Gastrocnemius medialis (tissue), 4 donors: ENCODE results near the gene RASIP1. TPM values are rescaled to one million over a fixed set of nuclear protein-coding genes. Genes with fewer than 3 reads are reported as not detected.

Experiments
- ATAC-seq, 2 donors: fragments of 150-250 bp; one replicate each; pipeline ENCODE4 v1.9.1; 2016
- DNase-seq, 2 donors: peaks; one replicate each; pipeline ENCODE4 v3.0.0-alpha.2; 2019
- H3K27ac ChIP-seq, 4 donors: fragments of 200-600 bp; sonication (generic); 1 replicate in 1 of 4; 2 replicates in 3 of 4; pipeline ENCODE4 v1.5.1; 2016 to 2018; ENCODE audit warnings: mild to moderate bottlenecking in 2 of 4, moderate library complexity in 1 of 4
- H3K27me3 ChIP-seq, 3 donors: fragments of 200-600 bp; sonication (generic) in 2 of 3; 1 replicate in 1 of 3; 2 replicates in 2 of 3; pipeline versions ENCODE4 v1.5.1 to v1.6.0; 2016 to 2019; ENCODE audit warnings: mild to moderate bottlenecking in 1 of 3, moderate library complexity in 1 of 3
- H3K36me3 ChIP-seq, 2 donors: fragments of 200-600 bp; sonication (generic) in 1 of 2; one replicate each; pipeline ENCODE4 v1.5.1; 2017 to 2018
- H3K4me1 ChIP-seq, 2 donors: fragments of 200-600 bp; sonication (generic) in 1 of 2; one replicate each; pipeline ENCODE4 v1.5.1; 2016 to 2017; ENCODE audit warnings: mild to moderate bottlenecking in 2 of 2
- H3K4me3 ChIP-seq, 4 donors: fragments of 200-600 bp; sonication (generic) in 3 of 4; 1 replicate in 1 of 4; 2 replicates in 3 of 4; pipeline ENCODE4 v1.5.1; 2016 to 2019; ENCODE audit warnings: mild to moderate bottlenecking in 2 of 4
- H3K9me3 ChIP-seq, 3 donors: fragments of 200-600 bp; sonication (generic) in 2 of 3; 1 replicate in 1 of 3; 2 replicates in 2 of 3; pipeline ENCODE4 v1.5.1; 2016 to 2019
- CTCF ChIP-seq, 5 experiments: fragments of 450-650 bp in 3 of 5; fragments of 200-600 bp in 2 of 5; sonication (generic) in 2 of 5; IDR thresholded peaks in 4 of 5; conservative IDR thresholded peaks in 1 of 5; 1 replicate in 4 of 5; 2 replicates in 1 of 5; pipeline ENCODE4 v1.5.1; 2016 to 2019; ENCODE audit warnings: antibody characterized with exemption in 5 of 5, mild to moderate bottlenecking in 3 of 5, moderate library complexity in 3 of 5
- POLR2A ChIP-seq, 2 donors: fragments of 450-650 bp; IDR thresholded peaks; one replicate each; pipeline ENCODE4 v1.6.1; 2017; ENCODE audit warnings: antibody characterized with exemption in 2 of 2, mild to moderate bottlenecking in 2 of 2, moderate library complexity in 2 of 2
- in situ Hi-C, 4 donors: fragments of 200-750 bp; cut with MboI; loops; one replicate each; pipeline versions ENCODE4 v1.15.0 to v1.8.0; 2017; ENCODE audit warnings: low sequenced_read_pairs in 4 of 4
- intact Hi-C: fragments of 100-400 bp; cut with DNase I; formaldehyde crosslinking; loops from one replicate; pipeline ENCODE4 v1.15.1; 2023; ENCODE audit warnings: low total_unique reads
- total RNA-seq, 4 donors: library from RNA; depleted of rRNA; stranded (reverse); fragments of >200 nt; gene quantifications; one replicate each; pipeline versions ENCODE4 v1.1.0 to v1.2.3, GENCODE V29; 2016

The RASIP1 gene
- total RNA-seq, 4 donors from 2014 or later, result 3.4 to 8.1 (median 6.3) TPM

- H3K4me3 ChIP-seq, result peak overlapping the region; percentile 47 to 65 (median 60)
- ATAC-seq (peak; percentile 88 to 94), DNase-seq (peak; percentile 98 to 99)
- TF ChIP-seq POLR2A (IDR thresholded peaks at IDR 0.05) (peak; percentile 60 to 73), CTCF (IDR thresholded peaks at IDR 0.05 in 4 of 5, conservative IDR thresholded peaks at IDR 0.05 in 1 of 5) (no peak)
- no peaks in the 10 kb centered on the region for H3K27me3 ChIP-seq
- peaks cover 39 to 43% of the 10 kb centered on the region in 2 donors for H3K4me1 ChIP-seq
- intact Hi-C loops (loop anchor here (5.0 kb wide), 1 partner anchor 37 kb away; no protein-coding TSS in a partner anchor), in situ Hi-C loops (loop anchor here in 1 of 4 donors (10.0 kb wide), 1 partner anchor 59 kb away; no protein-coding TSS in a partner anchor)
- no peaks in the 10 kb centered on the region for H3K36me3 ChIP-seq
- H3K27ac ChIP-seq, result peak overlapping the region; percentile 88 to 98 (median 94)
- no peaks in the 10 kb centered on the region for H3K9me3 ChIP-seq
Measured at GRCh38 chr19:48713864-48714755, 26.3 kb downstream of the RASIP1 start.

DNA sequence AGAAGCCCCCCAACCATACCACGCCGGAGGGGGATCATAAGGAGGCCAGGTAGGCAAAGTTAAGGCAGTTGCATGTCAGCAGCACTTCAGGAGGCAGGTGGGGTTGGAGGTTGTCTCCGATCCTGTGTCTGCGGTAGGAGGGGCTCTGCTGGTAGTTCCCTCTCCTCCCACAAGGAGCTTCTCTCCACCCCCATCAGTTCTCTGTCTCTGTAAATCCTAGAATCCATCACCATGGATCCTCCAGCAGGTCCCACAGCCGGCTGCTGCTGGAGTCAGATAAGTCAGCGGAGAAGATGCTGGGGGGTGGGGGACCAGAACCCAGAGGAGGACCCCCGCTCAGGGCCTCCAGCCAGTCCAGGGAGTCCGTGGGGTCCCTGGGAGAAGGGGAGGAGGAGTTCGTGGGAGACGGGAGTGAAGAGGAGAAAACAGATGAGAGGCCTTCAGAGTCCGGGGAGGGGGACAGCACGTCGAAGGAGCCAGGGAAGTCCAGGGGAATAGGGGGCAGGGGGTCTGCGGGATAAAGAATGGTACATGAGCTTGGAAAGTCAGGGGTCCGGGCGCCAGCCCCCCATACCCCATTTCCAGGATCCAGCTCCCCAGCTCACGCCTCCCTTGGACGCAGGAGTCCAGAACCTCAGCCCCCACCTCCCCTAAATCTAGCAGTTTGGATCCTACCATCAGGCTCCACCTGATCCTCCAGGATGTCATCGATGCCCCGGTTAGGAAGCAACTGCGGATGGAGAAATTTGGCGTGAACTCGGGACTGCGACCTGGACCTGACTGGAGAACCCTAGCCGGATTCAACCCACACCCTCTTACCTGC is 27.2 kb downstream of the RASIP1 start:
- DNase-seq, result no peak
- H3K4me1 ChIP-seq, result peaks cover 33 to 35% of the 10 kb centered on the region in 2 donors
- intact Hi-C loops, result loop anchor here (5.0 kb wide), 1 partner anchor 36 kb away; no protein-coding TSS in a partner anchor

DNA sequence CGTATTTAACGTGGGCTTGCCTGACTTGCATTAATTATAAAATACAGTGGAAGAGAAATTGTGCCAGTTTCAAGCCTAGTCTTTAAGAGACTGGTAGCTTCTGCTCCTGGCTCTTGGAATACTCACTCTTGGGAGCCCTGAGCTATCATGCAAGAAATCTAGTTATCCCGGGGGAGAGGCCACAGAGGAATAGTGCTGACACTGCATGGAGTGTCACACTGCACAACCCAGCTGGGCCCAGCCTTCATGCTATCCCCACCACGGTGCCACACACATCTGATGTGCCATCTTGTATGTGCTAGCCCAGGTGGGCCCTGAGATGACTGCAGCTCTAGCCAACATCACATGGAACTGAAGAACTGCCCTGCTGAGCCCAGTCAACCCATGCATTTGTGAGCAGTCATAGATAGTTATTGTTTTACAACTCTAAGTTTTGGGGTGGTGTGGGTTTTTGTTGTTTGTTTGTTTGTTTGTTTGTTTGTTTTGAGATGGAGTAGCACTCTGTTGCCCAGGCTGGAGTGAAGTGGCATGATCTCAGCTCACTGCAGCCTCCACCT is 29.2 kb downstream of the RASIP1 start:
- H3K27me3 ChIP-seq, result no peaks in the 10 kb centered on the region
- H3K4me3 ChIP-seq, result no peak overlapping the region
- peaks cover 18 to 23% of the 10 kb centered on the region in 2 donors for H3K4me1 ChIP-seq
- in situ Hi-C loops, result loop anchor here in 1 of 4 donors (10.0 kb wide), 1 partner anchor 56 kb away; no protein-coding TSS in a partner anchor
- H3K9me3 ChIP-seq, result no peaks in the 10 kb centered on the region
- TF ChIP-seq CTCF (IDR thresholded peaks at IDR 0.05 in 4 of 5, conservative IDR thresholded peaks at IDR 0.05 in 1 of 5) (no peak), POLR2A (IDR thresholded peaks at IDR 0.05) (no peak)
- ATAC-seq (no peak), DNase-seq (no peak)
- peak overlapping the region in 1 of 4 donors; percentile 9 for H3K27ac ChIP-seq
- intact Hi-C loops, result loop anchor here (5.0 kb wide), 1 partner anchor 34 kb away; no protein-coding TSS in a partner anchor
- no peaks in the 10 kb centered on the region for H3K36me3 ChIP-seq

More for the DNA sequence above, 27.2 kb downstream of the RASIP1 start:
- Histone ChIP-seq H3K27ac (peak overlapping the region; percentile 88 to 98 (median 94)), H3K27me3 (no peaks in the 10 kb centered on the region), H3K4me3 (peak overlapping the region; percentile 47 to 65 (median 60)), H3K9me3 (no peaks in the 10 kb centered on the region), H3K36me3 (no peaks in the 10 kb centered on the region)
- no peak for TF ChIP-seq POLR2A (IDR thresholded peaks at IDR 0.05)
- no peak for TF ChIP-seq CTCF (IDR thresholded peaks at IDR 0.05 in 4 of 5, conservative IDR thresholded peaks at IDR 0.05 in 1 of 5)
- no peak for ATAC-seq
- in situ Hi-C loops, result loop anchor here in 1 of 4 donors (10.0 kb wide), 1 partner anchor 58 kb away; no protein-coding TSS in a partner anchor

DNA sequence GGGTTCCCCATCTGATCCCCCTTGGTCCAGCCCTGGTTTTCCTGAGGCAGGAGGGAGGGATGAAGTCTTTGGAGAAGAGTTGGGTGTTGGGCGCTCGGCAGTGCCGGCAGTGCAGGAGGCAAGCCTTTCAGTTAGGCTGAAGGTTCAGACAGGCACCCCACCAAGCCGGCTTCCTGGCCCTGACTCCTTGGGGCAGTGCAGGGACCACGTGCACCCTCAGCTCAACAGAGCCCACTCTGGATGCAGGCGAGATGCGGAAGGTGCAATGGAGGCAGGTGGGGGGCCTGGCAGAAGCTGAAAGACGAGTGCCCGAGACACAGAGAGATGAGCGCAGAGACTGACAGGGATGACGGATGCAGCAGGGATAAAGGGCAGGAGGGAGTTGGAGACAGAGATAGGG is 31.9 kb downstream of the RASIP1 start:
- ATAC-seq (no peak), DNase-seq (no peak)
- no peak overlapping the region for H3K27ac ChIP-seq
- no peak overlapping the region for H3K4me3 ChIP-seq
- in situ Hi-C loops, result no loop called here
- intact Hi-C loops, result no loop called here
- H3K4me1 ChIP-seq, result peaks cover 0 to 4% of the 10 kb centered on the region in 2 donors
- no peaks in the 10 kb centered on the region for H3K9me3 ChIP-seq
- no peaks in the 10 kb centered on the region for H3K27me3 ChIP-seq
- no peak for TF ChIP-seq POLR2A (IDR thresholded peaks at IDR 0.05)
- no peak for TF ChIP-seq CTCF (IDR thresholded peaks at IDR 0.05 in 4 of 5, conservative IDR thresholded peaks at IDR 0.05 in 1 of 5)
- H3K36me3 ChIP-seq, result no peaks in the 10 kb centered on the region
